Gastroesophageal sphincter (tissue), 4 donors: ENCODE data around the gene PRX. TPM values are rescaled to one million over a fixed set of nuclear protein-coding genes. Genes with fewer than 3 reads are reported as not detected.

Source experiments
- ATAC-seq: fragments of 150-250 bp; one replicate; pipeline ENCODE4 v1.9.1; 2016; ENCODE audit warnings: mild to moderate bottlenecking, moderate library complexity
- H3K27ac ChIP-seq, 4 donors: fragments of 200-600 bp; sonication (generic) in 3 of 4; 1 replicate in 3 of 4; 2 replicates in 1 of 4; pipeline ENCODE4 v1.5.1; 2016 to 2019
- H3K27me3 ChIP-seq: fragments of 200-600 bp; sonication (generic); one replicate; pipeline ENCODE4 v1.5.1; 2019
- H3K36me3 ChIP-seq, 2 donors: fragments of 200-600 bp; sonication (generic); one replicate each; pipeline ENCODE4 v1.5.1; 2019; ENCODE audit warnings: control low read depth in 1 of 2
- H3K4me1 ChIP-seq, 3 donors: fragments of 200-600 bp; sonication (generic); 1 replicate in 2 of 3; 2 replicates in 1 of 3; pipeline ENCODE4 v1.5.1; 2016 to 2019; ENCODE audit warnings: control low read depth in 2 of 3
- H3K4me3 ChIP-seq, 2 donors: fragments of 200-600 bp; sonication (generic); one replicate each; pipeline ENCODE4 v1.5.1; 2019; ENCODE audit warnings: mild to moderate bottlenecking in 1 of 2, moderate library complexity in 1 of 2
- H3K9me3 ChIP-seq, 3 donors: fragments of 200-600 bp; sonication (generic); one replicate each; pipeline ENCODE4 v1.5.1; 2017 to 2019; ENCODE audit warnings: control low read depth in 2 of 3
- EP300 ChIP-seq: sonication (generic); formaldehyde crosslinking; IDR thresholded peaks from one replicate; pipeline ENCODE4 v1.6.1; 2017; ENCODE audit warnings: antibody characterized with exemption, mild to moderate bottlenecking
- POLR2A ChIP-seq, 2 donors: fragments of 450-650 bp; IDR thresholded peaks; one replicate each; pipeline ENCODE4 v1.6.1; 2017; ENCODE audit warnings: antibody characterized with exemption in 2 of 2, mild to moderate bottlenecking in 2 of 2, moderate library complexity in 1 of 2
- POLR2AphosphoS5 ChIP-seq: sonication (generic); formaldehyde crosslinking; IDR thresholded peaks from one replicate; pipeline ENCODE4 v1.6.1; 2017; ENCODE audit warnings: antibody characterized with exemption
- WGBS, 2 donors: methylation state at CpG; one replicate each; pipeline ENCODE4 v1.1.5; 2018; ENCODE audit warnings: low coverage in 1 of 2; 5-methylcytosine and 5-hydroxymethylcytosine counted together
- small RNA-seq, 4 donors: library from RNA; depleted of rRNA; stranded (forward); fragments of <200 nt; gene quantifications; one replicate each; pipeline ENCODE3, GENCODE V24; 2016
- total RNA-seq, 4 donors: library from RNA; depleted of rRNA; stranded (reverse); fragments of >200 nt; gene quantifications; one replicate each; pipeline ENCODE4 v1.1.0, GENCODE V29; 2016
- TF ChIP-seq, protein P1 (sequence below), 4 experiments: fragments of 200-600 bp in 2 of 4; fragments of 450-650 bp in 2 of 4; sonication (generic) in 1 of 4; IDR thresholded peaks; one replicate each; pipeline ENCODE4 v1.5.1; 2017 to 2019; ENCODE audit warnings: antibody characterized with exemption in 4 of 4, mild to moderate bottlenecking in 2 of 4, moderate library complexity in 2 of 4

PRX gene
- total RNA-seq, 4 donors from 2014 or later: 4.5 to 12.7 (median 6.7) TPM

DNA sequence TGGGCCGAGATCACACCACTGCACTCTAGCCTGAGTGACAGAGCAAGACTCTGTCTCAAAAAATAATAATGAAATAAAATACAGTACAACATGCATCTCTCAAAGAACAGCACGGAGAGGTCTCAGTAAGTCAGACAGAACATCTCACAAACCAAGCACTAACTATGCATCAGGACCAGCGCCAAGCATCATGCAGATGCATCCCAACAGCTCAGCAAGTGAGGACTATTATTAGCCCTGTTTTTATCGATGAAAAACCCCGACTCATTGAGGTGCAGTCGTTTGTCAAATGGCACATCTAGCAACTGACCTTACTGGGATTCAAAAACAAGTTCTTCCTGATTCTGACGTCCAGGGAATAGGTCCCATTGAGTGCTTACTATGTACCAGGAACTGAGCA is 68.8 kb downstream of the PRX start:
- H3K4me1 ChIP-seq: peaks cover 0 to 48% (median 13%) of the 10 kb centered on the region in 3 donors
- no peak for ATAC-seq
- peaks cover 0 to 19% of the 10 kb centered on the region in 2 donors for H3K36me3 ChIP-seq
- 74% methylated on average over 5 of the region's 7 CpGs; no CpG with 5 or more reads in 1 of the 2 donors for WGBS, 2 donors
- H3K27me3 ChIP-seq: no peaks in the 10 kb centered on the region
- TF ChIP-seq, protein P1, sequence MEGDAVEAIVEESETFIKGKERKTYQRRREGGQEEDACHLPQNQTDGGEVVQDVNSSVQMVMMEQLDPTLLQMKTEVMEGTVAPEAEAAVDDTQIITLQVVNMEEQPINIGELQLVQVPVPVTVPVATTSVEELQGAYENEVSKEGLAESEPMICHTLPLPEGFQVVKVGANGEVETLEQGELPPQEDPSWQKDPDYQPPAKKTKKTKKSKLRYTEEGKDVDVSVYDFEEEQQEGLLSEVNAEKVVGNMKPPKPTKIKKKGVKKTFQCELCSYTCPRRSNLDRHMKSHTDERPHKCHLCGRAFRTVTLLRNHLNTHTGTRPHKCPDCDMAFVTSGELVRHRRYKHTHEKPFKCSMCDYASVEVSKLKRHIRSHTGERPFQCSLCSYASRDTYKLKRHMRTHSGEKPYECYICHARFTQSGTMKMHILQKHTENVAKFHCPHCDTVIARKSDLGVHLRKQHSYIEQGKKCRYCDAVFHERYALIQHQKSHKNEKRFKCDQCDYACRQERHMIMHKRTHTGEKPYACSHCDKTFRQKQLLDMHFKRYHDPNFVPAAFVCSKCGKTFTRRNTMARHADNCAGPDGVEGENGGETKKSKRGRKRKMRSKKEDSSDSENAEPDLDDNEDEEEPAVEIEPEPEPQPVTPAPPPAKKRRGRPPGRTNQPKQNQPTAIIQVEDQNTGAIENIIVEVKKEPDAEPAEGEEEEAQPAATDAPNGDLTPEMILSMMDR (IDR thresholded peaks at IDR 0.05): no peak
- TF ChIP-seq POLR2AphosphoS5 (no peak), POLR2A (IDR thresholded peaks at IDR 0.05) (no peak), EP300 (no peak)
- no peak overlapping the region for H3K27ac ChIP-seq
- no peak overlapping the region for H3K4me3 ChIP-seq
- H3K9me3 ChIP-seq: no peaks in the 10 kb centered on the region

Small RNA genes within 50 kb of the gene (small RNA-seq; reads per million reads assigned to genes)
- gene MIR6796 (0 reads per million in 4 donors), gene RF00017 (0 reads per million in 4 donors)

Other genes with a start within 250 kb of the PRX start
- gene MAP3K10, start 222.0 kb downstream of the PRX start, total RNA-seq: 10 to 100 TPM in 3 of 4 donors, 1 to 10 TPM in 1; 9.8 to 21.3 (median 16.4) TPM
- not detected for gene TTC9B, start 195.0 kb downstream of the PRX start, total RNA-seq
- gene CCNP, start 186.7 kb downstream of the PRX start, total RNA-seq: under 1 TPM in 1 of 4 donors, not detected in 3; 0.13 TPM
- gene AKT2, start 128.0 kb downstream of the PRX start, total RNA-seq: 10 to 100 TPM; 64.2 to 88.9 (median 72.8) TPM
- gene C19orf47, start 65.0 kb downstream of the PRX start, total RNA-seq: 10 to 100 TPM in 3 of 4 donors, 1 to 10 TPM in 1; 10.0 to 29.7 (median 19.2) TPM
- 100 to 1,000 TPM; 237 to 302 (median 266) TPM for gene PLD3, start 64.7 kb downstream of the PRX start, total RNA-seq
- gene HIPK4, start 23.2 kb downstream of the PRX start, total RNA-seq: 1 to 10 TPM in 1 of 4 donors, under 1 TPM in 1, not detected in 2; 0.19 to 1.1 TPM
- 10 to 100 TPM; 16.6 to 22.1 (median 18.9) TPM for gene SERTAD1, start 12.6 kb upstream of the PRX start, total RNA-seq
- 10 to 100 TPM; 22.1 to 30.2 (median 26.4) TPM for gene SERTAD3, start 31.0 kb upstream of the PRX start, total RNA-seq
- 100 to 1,000 TPM; 146 to 209 (median 164) TPM for gene BLVRB, start 52.4 kb upstream of the PRX start, total RNA-seq
- 1 to 10 TPM; 4.7 to 9.4 (median 5.9) TPM for gene SPTBN4, start 53.6 kb upstream of the PRX start, total RNA-seq
- 10 to 100 TPM; 30.3 to 50.1 (median 37.7) TPM for gene SHKBP1, start 163.5 kb upstream of the PRX start, total RNA-seq
- 100 to 1,000 TPM; 199 to 369 (median 320) TPM for gene LTBP4, start 188.0 kb upstream of the PRX start, total RNA-seq